ENCODE measurements around the gene HEMK1. TPM values are rescaled to one million over a fixed set of nuclear protein-coding genes. Genes with fewer than 3 reads are reported as not detected.

Gene HEMK1
- total and polyA plus RNA-seq, 2 of the 8 experiments (the other 6 are each of a cell fraction or from before 2014, with no cell fraction given): 9.7 to 10.6 TPM

- H3K4me2 ChIP-seq (ENCODE audit: insufficient read depth in 1 of 2, low read depth in 2 of 2, low read length in 2 of 2): no peak overlapping the region
- peaks cover 0 to 3% (median 0%) of the 10 kb centered on the region in 4 experiments; a peak in 3 of 7 replicates for H3K27me3 ChIP-seq (replicated peaks in 1 of 4; ENCODE audit: control insufficient read depth in 3 of 4, extremely low read depth in 1 of 4, insufficient read depth in 3 of 4, low read length in 3 of 4)
- H3K23me2 ChIP-seq (ENCODE audit: low read depth, low read length): no peaks in the 10 kb centered on the region
- peaks cover 0 to 3% (median 0%) of the 10 kb centered on the region in 4 experiments; a peak in 3 of 7 replicates for H3K4me1 ChIP-seq (replicated peaks in 1 of 4; ENCODE audit: control insufficient read depth in 3 of 4, insufficient read depth in 4 of 4, low read length in 3 of 4)
- no peak overlapping the region for H4K5ac ChIP-seq (ENCODE audit: insufficient read length, low read depth, low read length)
- no peak overlapping the region for H3K4me3 ChIP-seq (ENCODE audit: extremely low read depth in 1 of 4, insufficient read depth in 2 of 4, low read depth in 3 of 4, low read length in 4 of 4)
- no peak overlapping the region for H2BK5ac ChIP-seq (ENCODE audit: low read depth, low read length)
- ChIA-PET CTCF (ENCODE audit: partially characterized antibody) (interaction anchor here (0.8 to 46.5 kb wide), 11 partner anchors 9 to 207 kb away, joined by 3 to 863 read pairs (median 4); partner anchors contain the start of genes C3orf18, CISH, CYB561D2 and HEMK1), POLR2A (ENCODE audit: partially characterized antibody) (interaction anchor here (0.9 to 1.1 kb wide), 2 partner anchors 9 to 12 kb away, joined by 3 to 4 read pairs; partner anchors contain the start of gene HEMK1)
- H2AK5ac ChIP-seq (ENCODE audit: low read depth, low read length): no peak overlapping the region
- H2BK20ac ChIP-seq (ENCODE audit: low read length): no peak overlapping the region
- H4K20me1 ChIP-seq (replicated peaks in 1 of 2; ENCODE audit: control insufficient read depth in 1 of 2, insufficient read depth in 2 of 2, low read length in 2 of 2): no peaks in the 10 kb centered on the region
- H2BK12ac ChIP-seq (ENCODE audit: low read depth, low read length): no peak overlapping the region
- DNase-seq (ENCODE audit: low read depth in 1 of 2, low spot score in 2 of 2) (no peak), FAIRE-seq (no peak)
- H3K36me3 ChIP-seq (ENCODE audit: control insufficient read depth in 2 of 4, insufficient read depth in 4 of 4, low read length in 3 of 4): no peaks in the 10 kb centered on the region
- no peak overlapping the region for H3K56ac ChIP-seq (replicated peaks; ENCODE audit: insufficient read length, low read depth, low read length)
- H3K18ac ChIP-seq (ENCODE audit: extremely low read depth, low read length): no peak overlapping the region
- H3K79me1 ChIP-seq (ENCODE audit: low read depth, low read length): no peaks in the 10 kb centered on the region
- H3K9ac ChIP-seq (replicated peaks in 1 of 4; ENCODE audit: extremely low read depth in 1 of 4, low read depth in 3 of 4, low read length in 3 of 4): no peak overlapping the region
- no peak overlapping the region for H2BK120ac ChIP-seq (replicated peaks; ENCODE audit: low read depth, low read length)
- no peak overlapping the region for H2AFZ ChIP-seq (ENCODE audit: low read length)
- no peak overlapping the region for H4K8ac ChIP-seq (ENCODE audit: extremely low read depth, insufficient read depth, low read length)
- no peak overlapping the region for H3K23ac ChIP-seq (ENCODE audit: insufficient read length)
- 82% methylated on average over 8 of the region's 8 CpGs; no CpG with 5 or more reads in 1 of the 2 experiments for WGBS, 2 experiments (ENCODE audit: extremely low coverage in 1 of 2, insufficient coverage in 1 of 2, insufficient read length in 1 of 2, insufficient replicate concordance in 2 of 2, low coverage in 1 of 2, low lambda C conversion rate in 2 of 2, missing lambda C conversion rate in 1 of 2)
- H2BK15ac ChIP-seq (ENCODE audit: low read length): no peak overlapping the region
- no peaks in the 10 kb centered on the region for H3K9me3 ChIP-seq (ENCODE audit: insufficient read depth in 2 of 2, low read depth in 1 of 2, low read length in 1 of 2)
- H4K91ac ChIP-seq (replicated peaks; ENCODE audit: insufficient read length, low read length): no peak overlapping the region
- no peak overlapping the region for H3K4ac ChIP-seq (replicated peaks; ENCODE audit: insufficient read length, low read depth, low read length)
- H3K27ac ChIP-seq (ENCODE audit: low read depth, low read length): no peak overlapping the region
- no peak overlapping the region for H3K14ac ChIP-seq (ENCODE audit: insufficient read length)
- no peaks in the 10 kb centered on the region for H3K79me2 ChIP-seq (ENCODE audit: control insufficient read depth in 1 of 2, insufficient read depth in 2 of 2, low read length in 2 of 2)
- TF ChIP-seq HDAC6 (IDR thresholded peaks at IDR 0.05; ENCODE audit: low read depth, low read length) (no peak), FOSL1 (IDR thresholded peaks at IDR 0.05; ENCODE audit: insufficient read depth, low read depth, low read length) (no peak), EZH2 (IDR thresholded peaks at IDR 0.05; ENCODE audit: low read depth, low read length, severe bottlenecking) (no peak), CREB1 (IDR thresholded peaks at IDR 0.05) (no peak), TAF7 (optimal IDR thresholded peaks at IDR 0.05; ENCODE audit: borderline replicate concordance, low read depth, low read length) (no peak), NANOG (IDR thresholded peaks at IDR 0.05; ENCODE audit: insufficient read depth, low read depth, low read length, poor library complexity, severe bottlenecking) (no peak), GTF2F1 (IDR thresholded peaks at IDR 0.05; ENCODE audit: borderline replicate concordance, low read depth, low read length) (no peak), CEBPB (IDR thresholded peaks at IDR 0.05; ENCODE audit: low read depth, low read length) (no peak), E2F6 (IDR thresholded peaks at IDR 0.05) (no peak), TEAD4 (IDR thresholded peaks at IDR 0.05; ENCODE audit: low read depth, low read length) (no peak), BACH1 (IDR thresholded peaks at IDR 0.05; ENCODE audit: low read length) (no peak), NRF1 (IDR thresholded peaks at IDR 0.05; ENCODE audit: low read depth, low read length) (no peak), ZNF274 (IDR thresholded peaks at IDR 0.05; ENCODE audit: borderline replicate concordance, extremely low read depth, low read length) (no peak), SAP30 (IDR thresholded peaks at IDR 0.05; ENCODE audit: insufficient read depth, insufficient replicate concordance, low read length) (no peak)
Measured at GRCh38 chr3:50557106-50557505, 12.2 kb upstream of the HEMK1 start.
